Large intestine (tissue), 12 donors: ENCODE measurements around the gene CFHR4. TPM values are rescaled to one million over a fixed set of nuclear protein-coding genes. Genes with fewer than 3 reads are reported as not detected.
"Not testable (repeated sequence)": the region's sequence is repeated elsewhere in the genome, so short reads cannot be mapped to it uniquely, and the experiment has no call there.

Experiments
- DNase-seq, 2 donors: peaks; one replicate each; pipeline versions ENCODE4 v3.0.0 to v3.0.0-alpha.2; 2013
- H3K27ac ChIP-seq: one replicate; pipeline ENCODE4 v1.5.1; 2013; ENCODE audit warnings: low read length
- H3K27me3 ChIP-seq: 2 replicates; pipeline ENCODE4 v1.6.1; 2013; ENCODE audit warnings: low read length; ENCODE audit not compliant: control insufficient read depth, insufficient read depth
- H3K36me3 ChIP-seq: 2 replicates; pipeline ENCODE4 v1.6.1; 2013; ENCODE audit warnings: low read length; ENCODE audit not compliant: control insufficient read depth, insufficient read depth
- H3K4me1 ChIP-seq: one replicate; pipeline ENCODE4 v1.6.1; 2013; ENCODE audit warnings: low read length; ENCODE audit not compliant: control insufficient read depth, insufficient read depth
- H3K4me3 ChIP-seq: one replicate; pipeline ENCODE4 v1.5.1; 2013; ENCODE audit warnings: low read length
- H3K9me3 ChIP-seq: one replicate; pipeline ENCODE4 v1.6.1; 2013; ENCODE audit warnings: mild to moderate bottlenecking, low read depth, low read length, moderate library complexity; ENCODE audit not compliant: control insufficient read depth
- WGBS: methylation state at CpG from one replicate; pipeline ENCODE4 v1.1.5; 2013; ENCODE audit warnings: low lambda C conversion rate; ENCODE audit not compliant: insufficient coverage; 5-methylcytosine and 5-hydroxymethylcytosine counted together
- long read RNA-seq, 11 donors: transcript quantifications; one replicate each; lab custom pipeline, GENCODE V29; 2026
- polyA plus RNA-seq: library from polyadenylated mRNA; unstranded; fragments of 120-200 nt; gene quantifications from one replicate; pipeline ENCODE4 v1.2.1, GENCODE V29; 2013

Gene CFHR4
- polyA plus RNA-seq = not detected
- long read RNA-seq, donor 1 = 0 reads
- long read RNA-seq, donor 2 = 0 reads
- long read RNA-seq, donor 3 = 0 reads
- long read RNA-seq, donor 4 = 0 reads
- long read RNA-seq, donor 5 = 0 reads
- long read RNA-seq, donor 6 = 0 reads
- long read RNA-seq, donor 7 = 0 reads
- long read RNA-seq, donor 8 = 0 reads
- long read RNA-seq, donor 9 = 0 reads
- long read RNA-seq, donor 10 = 0 reads
- long read RNA-seq, donor 11 = 0 reads

DNA sequence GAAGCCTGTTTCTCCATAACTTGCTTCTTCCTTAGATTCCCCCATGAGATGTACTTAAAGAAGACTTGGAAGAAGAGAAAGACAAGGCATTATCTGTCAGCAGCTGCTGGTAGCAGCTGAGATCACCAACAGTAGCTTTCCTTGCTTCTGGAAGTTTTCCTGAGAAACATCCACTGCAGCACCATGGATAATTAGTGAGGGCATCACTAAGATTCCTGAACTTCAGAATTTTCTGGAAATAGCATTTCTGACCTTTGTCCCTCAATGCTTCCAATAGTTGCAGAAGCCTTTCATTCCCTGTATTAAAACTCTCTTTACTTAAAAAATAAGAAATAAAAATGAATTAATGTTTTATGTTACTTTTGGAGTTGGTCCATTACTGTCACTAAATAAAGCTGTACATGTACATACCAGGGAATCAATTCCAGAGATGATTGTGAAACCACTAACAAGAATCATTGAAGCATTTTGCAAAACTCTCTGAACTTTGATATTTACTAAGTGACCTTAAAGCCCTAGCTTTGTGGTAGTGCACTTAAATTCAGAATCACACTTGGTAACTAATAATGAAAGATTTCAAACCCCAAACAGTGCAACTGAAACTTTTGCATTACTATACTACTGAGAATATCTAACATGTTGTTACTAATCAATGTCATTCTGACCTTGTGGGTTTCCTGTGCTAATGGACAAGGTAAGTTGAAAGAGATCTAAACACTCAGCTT lies at the start of gene CFHR4:
CFHR4 (plus strand) TSS at position 538 of the 725 bp plus-strand sequence; CDS start at position 637, 99 bp downstream.
- Histone ChIP-seq H3K27me3 (no peaks in the 10 kb centered on the region), H3K4me3 (no peak within 1 kb of the TSS), H3K36me3 (no peaks in the 10 kb centered on the region), H3K4me1 (no peaks in the 10 kb centered on the region), H3K9me3 (no peaks in the 10 kb centered on the region), H3K27ac (no peak within 1 kb of the TSS)
- DNase-seq = no peak

DNA sequence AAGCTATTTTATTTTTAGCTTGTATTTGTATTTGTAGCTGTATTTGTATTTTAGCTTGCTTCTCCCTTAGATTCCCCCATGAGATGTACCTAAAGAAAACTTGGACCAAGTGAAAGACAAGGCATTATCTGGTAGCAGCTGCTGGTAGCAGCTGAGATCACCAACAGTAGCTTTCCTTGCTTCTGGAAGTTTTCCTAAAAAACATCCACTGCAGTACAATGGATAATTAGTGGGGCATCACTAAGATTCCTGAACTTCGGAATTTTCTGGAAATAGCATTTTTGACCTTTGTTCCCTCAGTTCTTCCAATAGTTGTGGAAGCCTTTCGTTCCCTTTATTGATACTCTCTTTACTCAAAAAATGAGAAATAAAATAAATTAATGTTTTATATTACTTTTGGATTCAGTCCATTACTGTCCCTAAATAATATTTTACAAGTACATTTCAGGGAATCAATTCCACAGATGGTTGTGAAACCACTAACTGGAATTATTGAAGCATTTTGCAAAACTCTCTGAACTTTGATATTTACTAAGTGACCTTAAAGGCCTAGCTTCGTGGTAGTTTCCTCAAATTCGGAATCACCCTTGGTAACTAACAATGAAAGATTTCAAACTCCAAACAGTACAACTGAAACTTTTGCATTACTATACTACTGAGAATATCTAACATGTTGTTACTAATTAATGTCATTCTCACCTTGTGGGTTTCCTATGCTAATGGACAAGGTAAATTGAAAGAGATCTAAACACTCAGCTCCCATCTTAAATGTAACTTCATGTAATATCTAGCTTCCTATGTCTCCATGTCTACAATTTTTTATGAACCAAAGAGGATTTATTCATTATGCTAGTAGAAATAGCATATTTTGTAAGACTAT lies 38.0 kb upstream of the CFHR4 start:
- H3K9me3 ChIP-seq, H3K36me3 ChIP-seq, H3K4me3 ChIP-seq, H3K27me3 ChIP-seq, H3K27ac ChIP-seq, H3K4me1 ChIP-seq, DNase-seq: not testable (repeated sequence)
- no CpG with 5 or more reads among the region's 4 CpGs for WGBS

DNA sequence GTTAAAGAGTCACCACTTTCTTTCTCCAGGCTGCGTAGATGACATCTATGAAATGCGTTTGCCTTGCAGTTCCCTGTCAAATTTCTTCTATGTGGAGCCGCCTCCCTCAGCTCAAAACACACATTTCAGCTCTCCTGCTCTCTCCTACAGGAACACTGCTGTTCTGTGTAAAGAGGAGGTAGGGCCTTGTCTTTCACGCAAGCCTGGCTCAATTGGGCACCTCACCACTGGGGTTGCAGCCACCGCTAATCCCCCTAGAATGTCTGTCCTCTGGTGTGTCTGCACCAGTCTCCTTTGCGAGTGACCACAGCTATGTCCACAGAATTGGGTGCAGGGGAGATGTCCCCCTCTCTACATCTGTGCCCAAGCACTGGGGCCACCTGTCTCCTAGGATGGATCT lies 31.8 kb upstream of the CFHR4 start:
- Histone ChIP-seq H3K27ac (no peak overlapping the region), H3K9me3 (no peaks in the 10 kb centered on the region), H3K4me1 (no peaks in the 10 kb centered on the region), H3K4me3 (no peak overlapping the region), H3K36me3 (no peaks in the 10 kb centered on the region), H3K27me3 (no peaks in the 10 kb centered on the region)
- WGBS = no CpG with 5 or more reads among the region's 6 CpGs
- no peak for DNase-seq

DNA sequence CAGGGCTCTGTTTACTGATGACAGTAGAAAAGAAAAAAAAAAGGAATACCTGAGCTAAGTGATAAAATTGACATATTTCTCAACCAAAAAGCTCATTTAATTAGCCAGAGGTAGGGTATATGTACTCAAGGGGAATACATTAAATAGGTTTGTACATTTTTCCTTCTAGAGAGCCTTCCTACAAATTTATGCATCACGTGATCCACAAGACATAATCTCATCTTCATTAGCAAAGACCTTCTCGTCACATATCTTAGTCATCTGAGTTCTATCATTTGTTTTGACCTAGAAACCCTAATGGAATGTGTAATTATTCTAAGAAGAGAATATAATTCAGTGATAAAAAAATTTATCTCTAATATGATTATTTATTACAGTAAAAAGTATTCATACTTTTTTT lies 30.7 kb upstream of the CFHR4 start:
- Histone ChIP-seq H3K9me3 (no peaks in the 10 kb centered on the region), H3K4me1 (no peaks in the 10 kb centered on the region), H3K4me3 (no peak overlapping the region), H3K36me3 (no peaks in the 10 kb centered on the region), H3K27ac (no peak overlapping the region), H3K27me3 (no peaks in the 10 kb centered on the region)
- DNase-seq = no peak
- 83% methylated on average over 1 of the region's 2 CpGs for WGBS

DNA sequence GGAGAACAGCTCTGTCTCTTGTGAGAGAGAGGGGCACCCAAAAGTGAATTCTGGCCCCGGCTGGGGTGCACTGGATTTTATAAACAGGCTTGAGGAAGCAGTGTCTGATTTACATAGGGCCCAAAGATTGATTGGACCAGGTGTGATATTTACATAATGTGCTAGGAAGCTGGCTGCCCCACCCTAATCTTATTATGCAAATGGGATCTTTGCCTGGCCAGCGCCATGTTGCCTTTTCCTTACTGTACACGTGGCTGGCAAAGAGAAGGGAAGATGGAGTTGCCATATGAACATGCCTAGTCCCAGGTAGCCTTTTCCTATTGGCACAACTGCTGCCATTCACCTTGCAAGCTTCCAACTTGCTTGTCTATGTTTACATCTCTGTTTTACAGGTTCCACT lies 29.0 kb upstream of the CFHR4 start:
- no peaks in the 10 kb centered on the region for H3K9me3 ChIP-seq
- H3K27me3 ChIP-seq = no peaks in the 10 kb centered on the region
- H3K4me1 ChIP-seq = no peaks in the 10 kb centered on the region
- DNase-seq = no peak
- H3K4me3 ChIP-seq = no peak overlapping the region
- WGBS = no CpG with 5 or more reads among the region's 3 CpGs
- no peak overlapping the region for H3K27ac ChIP-seq
- H3K36me3 ChIP-seq = no peaks in the 10 kb centered on the region

DNA sequence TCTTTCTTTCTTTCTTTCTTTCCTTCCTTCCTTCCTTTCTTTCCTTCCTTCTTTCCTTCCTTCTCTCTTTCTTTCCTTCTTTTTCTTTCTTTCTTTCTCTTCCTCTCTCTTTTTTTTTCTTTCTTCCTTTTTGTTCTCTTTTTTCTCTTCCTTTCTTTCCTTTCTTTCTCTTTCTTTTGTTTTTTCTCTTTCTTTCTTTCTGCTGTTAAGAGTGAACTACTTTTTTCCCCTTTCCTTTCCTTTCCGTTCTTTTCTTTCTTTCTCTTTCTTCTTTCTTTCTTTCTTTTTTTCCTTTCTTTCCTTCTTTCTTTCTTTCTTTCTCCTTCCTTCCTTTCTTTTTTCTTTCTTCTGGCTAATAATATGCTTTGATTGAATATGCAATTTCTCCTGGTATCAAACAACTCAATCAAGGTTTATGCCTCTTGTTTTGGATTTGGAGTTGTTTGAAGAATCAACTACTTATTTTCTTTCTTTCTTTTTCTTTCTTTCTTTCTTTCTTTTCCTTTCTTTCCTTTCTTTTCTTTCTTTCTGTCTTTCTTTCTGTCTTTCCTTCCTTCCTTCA lies 27.4 kb upstream of the CFHR4 start:
- H3K4me1 ChIP-seq = no peaks in the 10 kb centered on the region
- no peaks in the 10 kb centered on the region for H3K9me3 ChIP-seq
- no peak overlapping the region for H3K4me3 ChIP-seq
- H3K27me3 ChIP-seq = no peaks in the 10 kb centered on the region
- H3K36me3 ChIP-seq = no peaks in the 10 kb centered on the region
- 87% methylated on average over 1 of the region's 1 CpG for WGBS
- no peak overlapping the region for H3K27ac ChIP-seq
- DNase-seq = no peak

DNA sequence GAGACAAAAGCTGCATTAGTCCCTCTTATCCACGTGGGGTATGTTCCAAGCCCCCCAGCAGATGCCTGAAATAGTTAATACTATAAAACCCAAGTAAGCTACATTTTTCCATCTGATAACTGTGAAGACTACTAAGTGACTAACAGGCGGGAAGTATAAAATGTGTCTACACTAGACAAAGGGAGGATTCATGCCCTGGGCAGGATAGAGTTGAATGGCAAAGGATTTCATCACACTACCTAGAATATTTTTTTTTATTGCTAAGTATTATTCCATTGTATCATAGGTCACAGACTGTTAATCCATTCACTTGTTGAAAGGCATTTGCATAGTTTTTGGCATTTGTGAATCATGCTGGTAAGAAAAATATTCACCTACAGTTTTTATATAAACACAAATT lies 26.4 kb upstream of the CFHR4 start:
- Histone ChIP-seq H3K9me3 (no peaks in the 10 kb centered on the region), H3K27ac (no peak overlapping the region), H3K4me1 (no peaks in the 10 kb centered on the region), H3K4me3 (no peak overlapping the region), H3K27me3 (no peaks in the 10 kb centered on the region), H3K36me3 (no peaks in the 10 kb centered on the region)
- no peak for DNase-seq
- WGBS = no CpG with 5 or more reads among the region's 2 CpGs

DNA sequence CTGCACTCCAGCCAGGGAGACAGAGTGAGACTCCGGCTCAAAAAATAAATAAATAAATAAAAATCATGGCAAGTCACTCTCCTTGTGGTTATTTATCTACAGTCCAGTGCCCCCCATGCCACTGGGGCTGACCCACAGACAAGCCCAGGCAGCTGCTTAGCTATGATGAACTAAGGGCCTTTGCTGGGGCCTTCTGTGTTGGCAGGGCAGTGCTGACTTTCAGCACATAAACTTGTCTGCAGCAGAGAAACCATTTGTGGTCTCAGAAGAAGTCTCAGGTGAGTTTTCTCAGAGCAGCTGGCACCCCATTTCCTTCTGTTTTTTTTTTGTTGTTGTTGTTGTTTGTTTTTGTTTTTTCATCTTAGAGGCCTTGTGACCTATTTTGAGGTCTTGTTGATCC lies 20.9 kb upstream of the CFHR4 start:
- WGBS = no CpG with 5 or more reads among the region's 1 CpG
- H3K27ac ChIP-seq = no peak overlapping the region
- no peaks in the 10 kb centered on the region for H3K27me3 ChIP-seq

DNA sequence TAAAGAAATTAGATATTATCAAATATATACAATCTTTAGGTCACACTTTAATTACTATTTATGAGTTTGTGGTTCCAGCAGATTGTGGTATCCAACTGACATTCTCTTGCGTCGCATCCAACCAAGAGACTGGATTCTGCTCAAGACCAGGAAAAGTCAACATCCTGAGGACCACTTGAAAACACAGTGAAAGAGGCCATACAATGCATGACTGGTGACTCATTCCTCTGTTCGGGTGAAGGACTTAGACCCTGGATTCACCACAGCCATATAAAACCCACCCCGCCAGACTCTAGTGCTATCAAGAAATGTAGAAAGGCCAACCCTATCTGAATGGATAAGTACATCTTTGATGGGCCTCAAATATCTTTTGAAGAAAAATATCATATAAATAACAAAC lies 14.5 kb upstream of the CFHR4 start:
- H3K4me1 ChIP-seq = no peaks in the 10 kb centered on the region
- H3K36me3 ChIP-seq = no peaks in the 10 kb centered on the region
- H3K27me3 ChIP-seq = peaks cover 5% of the 10 kb centered on the region
- no peak overlapping the region for H3K27ac ChIP-seq
- no CpG with 5 or more reads among the region's 4 CpGs for WGBS
- no peak overlapping the region for H3K4me3 ChIP-seq
- no peaks in the 10 kb centered on the region for H3K9me3 ChIP-seq
- no peak for DNase-seq

More for the DNA sequence above, 20.9 kb upstream of the CFHR4 start:
- Histone ChIP-seq H3K9me3 (no peaks in the 10 kb centered on the region), H3K36me3 (no peaks in the 10 kb centered on the region), H3K4me1 (no peaks in the 10 kb centered on the region), H3K4me3 (no peak overlapping the region)
- no peak for DNase-seq

DNA sequence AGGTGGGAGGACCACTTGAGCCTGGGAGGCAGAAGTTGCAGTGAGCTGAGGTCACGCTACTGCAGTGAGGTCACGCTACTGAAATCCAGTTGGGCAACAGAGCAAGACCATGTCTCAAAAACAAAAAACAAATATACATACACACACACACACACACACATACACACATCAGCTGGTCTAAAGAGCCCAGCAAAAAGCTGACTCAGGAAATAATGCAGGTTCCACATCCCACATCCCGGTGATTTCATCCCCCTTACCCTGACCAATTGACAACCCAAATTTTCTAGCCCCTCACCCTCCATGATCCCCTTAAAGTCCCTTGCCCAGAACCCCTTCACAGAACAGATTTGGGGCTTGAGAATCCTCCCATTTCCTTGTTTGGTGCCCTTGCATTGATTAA lies 11.9 kb upstream of the CFHR4 start:
- H3K27ac ChIP-seq = no peak overlapping the region
- H3K27me3 ChIP-seq = peaks cover 5% of the 10 kb centered on the region
- no peak overlapping the region for H3K4me3 ChIP-seq
- WGBS = 100% methylated on average over 1 of the region's 3 CpGs
- no peaks in the 10 kb centered on the region for H3K4me1 ChIP-seq
- no peak for DNase-seq
- H3K9me3 ChIP-seq = no peaks in the 10 kb centered on the region
- no peaks in the 10 kb centered on the region for H3K36me3 ChIP-seq
